HepG2 (cell line): ENCODE data around the gene ANGPTL2.

Source experiments
- MAFK ChIP-seq, 2 experiments: IDR thresholded peaks in 1 of 2; conservative IDR thresholded peaks in 1 of 2; 2 replicates each; pipeline ENCODE4 v1.6.1; 2011; ENCODE audit warnings: improper control_type of control experiment in 2 of 2, low read length in 2 of 2
- MYC ChIP-seq: sonication (generic); formaldehyde crosslinking; IDR thresholded peaks from 2 replicates; pipeline ENCODE4 v1.9.0; 2021; ENCODE audit warnings: missing genetic modification reagents, borderline replicate concordance
- SETDB1 ChIP-seq: sonication (generic); formaldehyde crosslinking; IDR thresholded peaks from 2 replicates; pipeline ENCODE4 v1.5.1; 2020; ENCODE audit warnings: missing genetic modification reagents, mild to moderate bottlenecking, borderline replicate concordance
- ZNF180 ChIP-seq: sonication (generic); formaldehyde crosslinking; IDR thresholded peaks from 2 replicates; pipeline ENCODE4 v1.4.0; 2020; ENCODE audit warnings: low read depth, missing genetic modification reagents, borderline replicate concordance

DNA sequence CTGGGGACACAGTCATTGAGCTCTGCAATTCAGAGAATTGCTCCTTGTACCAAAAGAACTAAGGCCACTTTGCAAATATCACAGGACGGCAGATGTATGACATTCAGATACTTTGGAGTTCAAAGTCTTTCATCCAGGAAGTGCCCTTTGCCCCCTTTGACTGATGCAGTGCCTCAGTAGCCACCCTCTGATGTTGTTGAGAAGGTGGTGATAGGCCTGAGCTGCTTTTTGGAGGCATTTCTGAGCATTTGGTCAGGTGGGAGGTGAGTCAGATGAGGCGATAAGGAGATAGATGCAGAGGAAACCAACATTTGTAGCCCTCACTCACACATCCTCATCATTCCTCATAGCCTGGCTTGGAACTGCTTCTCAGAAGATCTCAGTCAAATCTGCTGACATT is 63.4 kb downstream of the ANGPTL2 start:
- TF ChIP-seq MAFK (conservative IDR thresholded peaks at IDR 0.05 in 1 of 2, IDR thresholded peaks at IDR 0.05 in 1 of 2; ENCODE audit: low read length in 2 of 2) (no peak), MYC (CRISPR knock-in tag) (no peak), SETDB1 (no peak), ZNF180 (CRISPR knock-in tag) (no peak)
